AG20443 (cell line): ENCODE results near the gene ZNF30.
"Not testable (repeated sequence)": the region's sequence is repeated elsewhere in the genome, so short reads cannot be mapped to it uniquely, and the experiment has no call there.

Experiments
- DNase-seq: peaks from one replicate; pipeline ENCODE4 v3.0.0; 2012; ENCODE audit warnings: low spot score, mixed read lengths

The ZNF30 gene

GRCh38 chr19:34926685-34927375, at the start of gene ZNF30:
TSS of gene ZNF30 (plus strand) at chr19:34926903. CDS start at chr19:34929948, 3,045 bp downstream.
- peak; percentile 99 for DNase-seq

GRCh38 chr19:34879563-34879962, 47.1 kb upstream of the ZNF30 start:
- no peak for DNase-seq

DNA sequence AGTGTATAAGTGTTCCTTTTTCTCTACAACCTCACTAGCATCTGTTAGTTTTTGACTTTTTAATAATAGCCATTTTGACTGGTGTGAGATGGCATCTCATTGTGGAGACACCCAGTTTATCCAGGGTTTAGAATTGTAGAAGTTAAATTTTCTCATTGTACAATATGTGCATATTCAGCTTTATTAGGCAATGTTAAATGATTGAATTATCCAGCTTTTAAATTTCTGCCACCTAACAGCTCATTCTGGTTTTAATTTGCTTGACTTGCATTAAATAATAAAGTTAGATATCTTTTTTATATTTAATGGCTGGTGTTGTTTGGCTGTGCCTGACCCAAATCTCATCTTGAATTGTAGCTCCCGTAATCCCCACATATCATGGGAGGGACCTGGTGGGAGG, 46.7 kb upstream of the ZNF30 start:
- DNase-seq = no peak

DNA sequence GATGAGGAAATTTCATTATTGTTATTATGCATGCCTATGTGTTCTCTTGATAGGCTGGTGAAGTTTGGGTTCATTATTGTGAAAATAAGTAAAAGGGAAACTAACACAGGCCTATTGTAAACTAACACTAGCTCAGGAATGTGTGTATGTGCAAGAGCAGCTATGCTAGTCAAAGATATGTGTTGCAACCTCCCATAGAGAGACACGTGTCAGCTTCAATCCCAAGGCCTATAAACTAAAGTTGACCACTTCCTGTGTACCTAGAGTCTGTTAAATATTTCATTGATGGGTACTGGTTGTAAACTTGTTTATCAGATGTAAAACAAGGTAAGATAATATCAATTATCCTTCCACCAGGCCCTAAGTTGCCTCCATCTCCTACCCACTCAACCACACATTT, 44.7 kb upstream of the ZNF30 start:
- no peak for DNase-seq

DNA sequence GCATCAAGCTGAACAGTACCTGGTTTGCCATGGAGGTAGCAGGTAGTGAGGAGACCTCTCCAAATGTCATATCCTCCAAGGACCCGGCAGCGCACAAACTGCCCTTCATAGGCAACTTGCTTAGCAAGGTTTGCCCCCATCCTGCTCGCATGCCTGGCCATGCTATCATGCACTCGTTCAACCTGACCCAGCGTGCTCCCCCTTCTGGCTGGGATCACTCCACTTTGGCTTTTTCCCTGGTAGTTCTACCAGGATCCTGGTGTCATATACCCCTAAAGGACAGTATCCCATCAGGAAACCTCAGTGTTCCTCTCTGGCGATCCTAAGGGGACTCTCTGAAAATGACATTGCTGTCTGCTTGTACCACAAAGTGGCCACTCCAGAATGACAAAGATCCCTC, 38.6 kb upstream of the ZNF30 start:
- no peak for DNase-seq

DNA sequence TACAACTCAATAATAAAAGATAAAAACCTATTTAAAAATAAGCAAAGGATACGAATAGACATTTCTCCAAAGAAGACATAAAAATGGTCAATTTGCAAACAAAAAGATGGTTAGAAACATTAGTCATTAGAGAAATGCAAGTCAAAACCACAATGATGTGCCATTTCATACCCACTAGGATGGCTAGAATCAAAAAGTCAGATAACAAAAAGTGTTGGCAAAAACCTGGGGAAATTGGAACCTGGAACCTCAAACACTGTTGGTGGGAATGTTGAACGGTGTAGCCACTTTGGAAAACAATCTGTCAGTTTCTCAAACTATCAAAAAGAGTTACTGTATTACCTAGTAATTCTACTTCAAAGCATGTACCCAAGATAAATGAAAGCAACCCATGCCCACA, 26.5 kb upstream of the ZNF30 start:
- DNase-seq = no peak

DNA sequence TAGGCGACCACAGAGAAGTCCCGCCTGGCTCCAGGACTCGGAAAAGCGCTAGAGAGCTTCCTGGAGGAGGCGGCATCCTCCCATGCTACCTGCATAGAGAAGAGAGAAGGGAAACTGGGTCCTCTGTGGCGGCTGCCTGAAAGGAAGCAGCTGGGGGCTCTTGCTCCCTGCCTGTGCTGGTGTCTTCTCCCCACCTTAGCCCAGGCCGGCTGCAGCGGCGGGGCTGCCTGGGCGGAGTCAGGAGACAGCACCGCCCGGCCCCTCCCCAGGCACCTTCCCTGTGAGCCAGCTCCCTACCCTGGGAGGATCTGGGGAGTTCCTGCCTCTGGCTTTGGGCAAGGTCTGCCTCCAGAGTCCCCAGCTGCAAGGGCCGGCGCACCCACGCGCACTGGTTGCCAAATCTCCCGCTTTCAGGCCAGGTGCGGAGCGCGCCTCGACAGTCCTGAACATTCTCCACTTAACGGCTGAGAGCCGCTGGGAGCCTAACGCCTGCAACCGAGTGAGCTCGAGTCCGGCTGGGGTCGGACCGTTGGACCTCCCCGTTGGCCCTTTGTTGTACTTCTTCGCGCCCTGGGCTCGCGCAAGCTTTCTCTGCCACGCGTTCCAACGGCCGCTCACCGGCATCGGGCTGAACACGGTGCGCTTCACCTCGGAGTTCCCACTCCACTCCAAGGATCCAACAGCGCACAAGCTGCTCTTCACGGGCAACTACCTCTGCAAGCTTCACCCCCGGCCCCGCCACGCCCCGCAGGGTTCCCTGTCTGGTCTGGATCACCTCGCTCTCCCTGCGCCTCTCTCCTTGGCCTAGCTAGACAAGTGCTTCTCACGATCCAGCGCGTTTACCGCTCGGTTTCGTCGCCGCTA, 21.8 kb upstream of the ZNF30 start:
- DNase-seq = no peak

- DNase-seq = no peak
These were observed 15.9 kb upstream of the ZNF30 start for GRCh38 chr19:34910770-34911169.

GRCh38 chr19:34917144-34917543, 9.6 kb upstream of the ZNF30 start:
- not testable (repeated sequence) for DNase-seq

- DNase-seq = no peak
These were observed 8.5 kb upstream of the ZNF30 start for GRCh38 chr19:34918190-34918589.

GRCh38 chr19:34920090-34920786, 6.5 kb upstream of the ZNF30 start:
- not testable (repeated sequence) for DNase-seq

GRCh38 chr19:34925278-34925855, 1.3 kb upstream of the ZNF30 start:
- DNase-seq = no peak

GRCh38 chr19:34926361-34926684, 380 bp upstream of the ZNF30 start:
- DNase-seq = no peak

GRCh38 chr19:34932494-34932893, 5.8 kb downstream of the ZNF30 start:
- DNase-seq = no peak

GRCh38 chr19:34936184-34936583, 9.5 kb downstream of the ZNF30 start:
- DNase-seq = no peak

DNA sequence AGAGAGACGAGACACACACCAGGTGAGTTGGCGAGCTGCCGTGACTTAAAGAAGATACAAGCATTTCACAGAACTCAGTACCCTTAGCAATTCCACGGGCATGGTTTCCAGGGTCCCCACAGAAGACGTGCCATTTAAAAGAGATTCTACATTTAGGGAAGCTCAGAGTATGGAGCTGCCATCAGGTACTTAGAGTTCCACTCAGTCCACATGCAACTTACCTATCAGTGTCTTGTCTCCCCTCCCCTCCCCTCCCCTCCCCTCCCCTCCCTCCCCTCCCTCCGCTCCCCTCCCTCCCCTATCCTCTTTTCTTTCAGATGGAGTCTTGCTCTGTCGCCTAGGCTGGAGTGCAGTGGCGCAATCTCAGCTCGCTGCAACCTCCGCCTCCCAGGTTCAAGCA, 12.2 kb downstream of the ZNF30 start:
- DNase-seq = no peak

GRCh38 chr19:34943861-34944573, 17.3 kb downstream of the ZNF30 start:
- DNase-seq = no peak

DNA sequence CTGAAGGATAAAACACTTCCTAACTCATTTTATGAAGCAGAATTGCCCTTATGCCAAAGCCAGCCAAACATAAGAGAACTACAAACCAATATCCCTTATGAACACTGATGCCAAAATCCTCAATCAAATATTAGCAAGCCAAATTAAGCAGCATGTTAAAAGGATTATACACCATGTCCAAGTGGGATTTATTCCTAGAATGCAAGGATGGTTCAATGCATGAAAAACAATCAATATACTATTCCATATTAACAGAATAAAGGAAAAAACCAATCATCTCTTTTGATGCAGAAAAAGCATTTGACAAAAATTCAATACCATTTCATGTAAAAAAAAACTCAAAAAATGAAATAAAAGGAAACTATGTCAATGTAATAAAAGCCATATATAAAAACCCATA, 26.4 kb downstream of the ZNF30 start:
- no peak for DNase-seq

DNA sequence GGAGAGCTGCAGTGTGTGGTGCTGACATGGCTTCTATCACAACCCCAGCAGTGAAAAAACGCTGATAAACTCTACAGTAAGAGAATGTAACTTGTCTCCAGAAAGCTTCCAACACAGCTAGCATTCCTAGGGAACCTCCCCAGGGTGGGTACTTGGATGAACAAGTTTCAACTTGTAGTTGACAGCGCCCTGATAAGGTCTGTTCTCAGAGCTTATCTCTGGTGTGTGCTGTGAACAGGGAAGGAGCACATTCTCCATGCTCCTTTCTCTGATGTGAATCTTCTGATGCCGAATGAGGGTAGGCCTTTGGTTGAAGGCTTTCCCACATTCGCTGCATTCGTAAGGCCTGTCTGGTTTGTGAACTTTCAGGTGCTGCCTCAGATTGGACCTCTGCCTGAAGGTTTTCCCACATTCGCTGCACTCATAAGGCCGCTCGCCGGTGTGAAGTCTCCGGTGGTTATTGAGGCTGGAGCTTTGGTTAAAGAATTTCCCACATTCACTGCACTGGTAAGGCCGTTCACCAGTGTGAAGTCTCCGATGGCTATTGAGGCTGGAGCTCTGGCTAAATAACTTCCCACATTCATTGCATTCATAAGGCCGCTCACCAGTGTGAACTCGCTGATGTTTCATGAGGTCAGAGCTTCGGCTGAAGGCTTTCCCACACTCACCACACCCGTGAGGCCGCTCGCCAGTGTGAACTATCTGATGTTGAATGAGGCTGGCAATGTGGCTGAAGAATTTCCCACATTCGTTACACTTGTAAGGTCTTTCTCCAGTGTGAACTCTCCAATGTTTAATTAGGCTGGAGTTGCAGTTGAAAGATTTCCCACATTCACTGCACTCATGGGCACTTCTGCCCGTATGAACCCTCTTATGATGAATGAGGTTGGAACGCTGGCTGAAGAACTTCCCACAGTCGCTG, 31.4 kb downstream of the ZNF30 start:
- DNase-seq = no peak

DNA sequence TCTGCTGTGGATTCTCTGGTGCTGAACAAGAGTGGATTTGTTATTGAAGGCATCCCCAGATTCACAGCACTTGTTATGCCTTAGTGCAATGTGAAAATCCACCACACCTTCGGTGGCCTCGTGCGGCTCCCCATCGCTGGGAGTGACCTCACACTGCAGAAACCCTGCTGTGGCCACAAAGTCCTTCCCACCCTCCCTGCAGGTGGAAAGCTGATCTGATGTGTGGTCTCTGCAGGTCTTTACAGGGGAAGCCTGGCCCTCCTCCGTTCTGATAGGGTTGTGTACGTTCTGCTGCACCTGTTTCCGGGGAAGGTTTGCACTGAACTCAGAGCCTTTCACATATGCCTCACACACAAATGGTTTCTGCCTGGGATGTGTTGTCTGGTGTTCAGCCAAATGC, 32.3 kb downstream of the ZNF30 start:
- no peak for DNase-seq
